Heart left ventricle (tissue), 13 donors: Measurements from ENCODE around the gene UBR1.

Source experiments
- CTCF ChIP-seq, 12 donors: fragments of 200-600 bp; sonication (generic) in 4 of 12; IDR thresholded peaks; one replicate each; pipeline versions ENCODE4 v1.5.0 to v1.8.0; 2018 to 2022; ENCODE audit warnings: antibody characterized with exemption in 12 of 12, mild to moderate bottlenecking in 5 of 12
- POLR2A ChIP-seq, 2 donors: fragments of 450-650 bp; IDR thresholded peaks; one replicate each; pipeline ENCODE4 v1.6.1; 2017; ENCODE audit warnings: antibody characterized with exemption in 2 of 2, mild to moderate bottlenecking in 2 of 2, moderate library complexity in 2 of 2
- donor health status: ischemic (EF 13 %, LVEDD 7.1; RV severe dilation, severe dysfunction).
- donor health status: DM: no; HTN: yes; CAD: no.
- donor health status: DM: no; HTN: no; CAD: no.
- donor health status: ischemic (EF 25% LVEDD 6.9; RV normal size, moderate dysfunction).
- donor health status: ischemic (EF 25% LVEDD 5.7; RV mildly dilated, moderate dysfunction).
- donor health status: ischemic (EF 35%, LVEDD 5.7; RV mildly dilated, moderate dysfunction).
- donor health status: nonischemic (EF 11% LVEDD 7.7; RV severe dilation, severe dysfunction).
- donor health status: DM: yes; HTN: yes; CAD: no.
- donor health status: PGD.
- donor health status: ischemic (EF 29% LVEDD 5.4; RV normal size, mild dysfunction).
- donor health status: nonischemic (EF 23%, LVEDD 6.1; RV moderate dilation, normal function).

- no peak for TF ChIP-seq CTCF (IDR thresholded peaks at IDR 0.05)
- no peak for TF ChIP-seq POLR2A (IDR thresholded peaks at IDR 0.05)
Measured at GRCh38 chr15:43100971-43101370, 4.9 kb downstream of the UBR1 start.
